ENCODE results near the gene BIN1. TPM values are rescaled to one million over a fixed set of nuclear protein-coding genes. Genes with fewer than 3 reads are reported as not detected.

Gene BIN1
- total RNA-seq, 2 experiments from 2014 or later: 95.2 to 102 TPM

DNA sequence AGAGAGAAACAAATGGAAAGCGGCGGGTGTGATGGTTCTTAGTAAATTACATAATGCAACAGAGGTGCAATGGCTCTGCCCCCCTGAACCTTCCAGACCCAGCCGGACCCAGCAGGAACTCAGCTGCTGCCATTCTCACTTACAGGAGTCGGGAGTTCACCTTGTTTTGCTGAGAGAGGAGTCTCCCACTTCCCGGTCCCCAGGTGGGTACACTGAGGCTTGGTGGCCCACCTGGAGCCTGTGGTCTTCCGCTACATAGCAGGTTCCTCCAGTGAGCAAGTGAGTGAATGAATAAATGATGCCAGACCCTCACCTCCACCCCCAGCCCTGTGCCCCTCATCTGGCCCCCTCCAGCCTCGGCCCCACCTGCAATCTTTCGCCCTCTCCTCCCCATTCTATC, 11.2 kb downstream of the BIN1 start:
- H3K4me1 Mint-ChIP-seq (ENCODE audit: low read depth): peaks cover 9% of the 10 kb centered on the region
- no peak for ATAC-seq
- no peaks in the 10 kb centered on the region for H3K9me3 Mint-ChIP-seq
- ChIA-PET POLR2A (interaction anchor here (1.2 to 1.4 kb wide), 2 partner anchors 9 to 11 kb away, joined by 3 to 4 read pairs; no protein-coding TSS in a partner anchor), CTCF (interaction anchor here (1.4 kb wide), 1 partner anchor 28 kb away, joined by 3 read pairs; no protein-coding TSS in a partner anchor)
- no peak overlapping the region for H3K4me3 Mint-ChIP-seq
- TF ChIP-seq, protein P1, sequence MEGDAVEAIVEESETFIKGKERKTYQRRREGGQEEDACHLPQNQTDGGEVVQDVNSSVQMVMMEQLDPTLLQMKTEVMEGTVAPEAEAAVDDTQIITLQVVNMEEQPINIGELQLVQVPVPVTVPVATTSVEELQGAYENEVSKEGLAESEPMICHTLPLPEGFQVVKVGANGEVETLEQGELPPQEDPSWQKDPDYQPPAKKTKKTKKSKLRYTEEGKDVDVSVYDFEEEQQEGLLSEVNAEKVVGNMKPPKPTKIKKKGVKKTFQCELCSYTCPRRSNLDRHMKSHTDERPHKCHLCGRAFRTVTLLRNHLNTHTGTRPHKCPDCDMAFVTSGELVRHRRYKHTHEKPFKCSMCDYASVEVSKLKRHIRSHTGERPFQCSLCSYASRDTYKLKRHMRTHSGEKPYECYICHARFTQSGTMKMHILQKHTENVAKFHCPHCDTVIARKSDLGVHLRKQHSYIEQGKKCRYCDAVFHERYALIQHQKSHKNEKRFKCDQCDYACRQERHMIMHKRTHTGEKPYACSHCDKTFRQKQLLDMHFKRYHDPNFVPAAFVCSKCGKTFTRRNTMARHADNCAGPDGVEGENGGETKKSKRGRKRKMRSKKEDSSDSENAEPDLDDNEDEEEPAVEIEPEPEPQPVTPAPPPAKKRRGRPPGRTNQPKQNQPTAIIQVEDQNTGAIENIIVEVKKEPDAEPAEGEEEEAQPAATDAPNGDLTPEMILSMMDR (IDR thresholded peaks at IDR 0.05): no peak
- DNase-seq: no peak
- intact Hi-C loops (cut with micrococcal nuclease): no loop called here
- no peaks in the 10 kb centered on the region for H3K27me3 Mint-ChIP-seq
- no peak overlapping the region for H3K27ac Mint-ChIP-seq
- H3K36me3 Mint-ChIP-seq (ENCODE audit: low read depth): no peaks in the 10 kb centered on the region

DNA sequence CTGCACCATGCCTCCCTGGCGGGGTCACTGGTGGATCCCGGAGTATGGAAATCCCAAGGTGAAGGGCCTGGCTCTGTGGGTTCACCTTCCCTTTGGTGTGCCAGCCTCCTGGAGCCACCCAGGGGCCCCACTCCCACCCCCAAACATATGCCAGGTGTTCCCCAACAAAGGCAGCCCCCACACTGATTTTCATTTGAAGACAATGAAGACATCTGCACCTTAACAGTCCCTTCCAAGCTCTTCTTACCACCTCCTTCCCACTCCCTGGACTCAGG, 11.7 kb downstream of the BIN1 start:
- Mint-ChIP-seq H3K4me3 (no peak overlapping the region), H3K36me3 (ENCODE audit: low read depth) (no peaks in the 10 kb centered on the region), H3K9me3 (no peaks in the 10 kb centered on the region), H3K27me3 (no peaks in the 10 kb centered on the region), H3K4me1 (ENCODE audit: low read depth) (peaks cover 9% of the 10 kb centered on the region), H3K27ac (no peak overlapping the region)
- ChIA-PET POLR2A (interaction anchor here (1.0 kb wide), 1 partner anchor 14 kb away, joined by 5 read pairs; no protein-coding TSS in a partner anchor), CTCF (no interaction called here)
- intact Hi-C loops (cut with micrococcal nuclease): no loop called here
- DNase-seq (no peak), ATAC-seq (no peak)
- TF ChIP-seq, protein P1 (IDR thresholded peaks at IDR 0.05): no peak

DNA sequence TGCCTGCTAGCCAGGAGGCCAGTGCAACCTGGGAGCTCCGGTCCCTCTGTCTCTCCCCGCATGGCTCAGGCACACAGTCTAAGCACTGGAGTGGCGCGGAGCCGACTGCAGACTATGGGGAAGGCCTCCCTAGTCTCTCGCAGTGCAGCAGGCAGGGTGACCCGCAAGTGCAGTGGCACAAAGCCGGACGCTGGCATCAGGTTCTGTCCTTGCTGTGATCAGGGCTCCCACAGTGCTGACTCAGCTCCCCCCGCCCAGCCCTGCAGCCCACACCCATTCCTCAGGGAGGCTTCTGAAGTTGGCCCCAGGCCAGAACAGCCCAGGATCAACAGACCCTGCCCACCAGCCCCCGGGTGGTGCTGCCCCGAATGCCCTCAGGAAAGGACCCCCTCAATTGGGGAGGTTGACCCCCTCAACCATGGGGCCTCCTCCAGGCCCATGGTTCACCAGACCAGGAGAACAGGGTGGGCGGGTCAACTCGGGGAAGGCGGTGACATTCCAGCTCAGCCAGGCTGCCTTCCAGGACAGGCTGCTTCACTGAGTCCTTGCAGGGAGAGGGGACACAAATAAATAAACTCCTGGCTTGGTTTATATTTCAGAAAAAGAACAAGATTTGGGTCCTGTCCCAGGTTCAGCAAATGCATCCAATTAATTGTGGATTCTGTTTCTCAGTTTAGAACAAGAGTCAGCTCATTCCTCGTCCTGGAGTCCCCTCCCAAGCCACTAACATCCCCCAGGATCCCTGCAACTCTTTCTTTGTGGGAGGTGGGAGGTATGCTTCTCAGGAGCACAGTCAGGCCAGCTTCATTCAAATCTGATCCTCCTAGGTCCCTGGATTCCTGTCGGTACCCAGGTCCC, 12.2 kb downstream of the BIN1 start:
- CTCF ChIA-PET: no interaction called here
- no peaks in the 10 kb centered on the region for H3K27me3 Mint-ChIP-seq

DNA sequence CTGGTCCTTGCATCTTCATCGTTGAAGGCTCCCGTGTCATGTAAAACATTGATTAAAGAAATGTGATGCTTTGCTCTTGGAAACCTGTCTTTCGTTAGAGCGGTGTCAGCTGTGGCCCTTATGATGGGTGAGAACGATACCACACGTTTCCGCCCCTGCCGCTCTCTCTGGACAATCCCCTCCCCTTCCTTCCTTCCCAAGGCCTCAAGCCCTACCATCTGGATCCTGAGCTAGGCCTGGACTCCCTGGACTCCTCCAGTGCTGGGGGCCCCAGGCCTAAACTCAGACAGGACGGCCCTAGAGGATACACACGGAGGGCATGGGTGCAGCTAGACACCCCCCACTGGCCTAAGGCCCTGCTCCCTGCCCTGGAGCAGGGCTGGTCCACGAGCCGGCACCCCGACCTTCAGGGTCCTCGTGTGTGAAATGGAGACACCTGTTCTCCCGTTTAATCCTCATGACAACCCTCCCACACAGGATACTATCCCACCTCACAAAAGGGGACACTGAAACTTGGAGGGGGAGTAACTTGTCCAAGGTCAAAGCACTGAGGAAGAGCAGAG, 13.2 kb downstream of the BIN1 start:
- DNase-seq (no peak), ATAC-seq (no peak)
- no peaks in the 10 kb centered on the region for H3K36me3 Mint-ChIP-seq (ENCODE audit: low read depth)
- CTCF ChIA-PET: interaction anchor here (1.2 kb wide), 1 partner anchor 13 kb away, joined by 3 read pairs; no protein-coding TSS in a partner anchor
- TF ChIP-seq, protein P1 (IDR thresholded peaks at IDR 0.05): no peak
- peaks cover 9% of the 10 kb centered on the region for H3K4me1 Mint-ChIP-seq (ENCODE audit: low read depth)
- H3K9me3 Mint-ChIP-seq: no peaks in the 10 kb centered on the region
- no peak overlapping the region for H3K4me3 Mint-ChIP-seq
- no peak overlapping the region for H3K27ac Mint-ChIP-seq
- POLR2A ChIA-PET: no interaction called here
- intact Hi-C loops (cut with micrococcal nuclease): no loop called here
- no peaks in the 10 kb centered on the region for H3K27me3 Mint-ChIP-seq

More for the DNA sequence above, 12.2 kb downstream of the BIN1 start:
- Mint-ChIP-seq H3K36me3 (ENCODE audit: low read depth) (no peaks in the 10 kb centered on the region), H3K9me3 (no peaks in the 10 kb centered on the region), H3K4me1 (ENCODE audit: low read depth) (peaks cover 9% of the 10 kb centered on the region), H3K4me3 (no peak overlapping the region), H3K27ac (no peak overlapping the region)
- TF ChIP-seq, protein P1 (IDR thresholded peaks at IDR 0.05): no peak
- intact Hi-C loops (cut with micrococcal nuclease): no loop called here
- POLR2A ChIA-PET: interaction anchor here (1.0 kb wide), 1 partner anchor 14 kb away, joined by 5 read pairs; no protein-coding TSS in a partner anchor
- DNase-seq (no peak), ATAC-seq (no peak)
